Pancreas (tissue), 10 donors: ENCODE data around the gene PVALB. TPM values are rescaled to one million over a fixed set of nuclear protein-coding genes. Genes with fewer than 3 reads are reported as not detected.

Experiments
- ATAC-seq, 4 donors: fragments of 200-7000 bp; cut with Tn5 transposase; one replicate each; pipeline versions ENCODE4 v1.8.0 to v1.9.1; 2020; ENCODE audit warnings: mild to moderate bottlenecking in 4 of 4, moderate library complexity in 4 of 4
- DNase-seq, 6 donors: peaks; one replicate each; pipeline ENCODE4 v3.0.0-alpha.2; 2020
- FAIRE-seq: peaks from 2 replicates; lab custom pipeline; 2012; peaks lifted over from hg19 to GRCh38; lab: Jason Lieb, UNC
- H3K27ac ChIP-seq, 4 donors: fragments of 200-600 bp; sonication (generic); 1 replicate in 3 of 4; 2 replicates in 1 of 4; pipeline versions ENCODE4 v1.5.0 to v1.8.0; 2020
- H3K27me3 ChIP-seq, 4 donors: fragments of 200-600 bp; one replicate each; pipeline ENCODE4 v1.8.0; 2021
- H3K36me3 ChIP-seq, 3 donors: fragments of 200-600 bp; sonication (generic) in 1 of 3; one replicate each; pipeline versions ENCODE4 v1.5.0 to v1.8.0; 2020 to 2021
- H3K4me1 ChIP-seq, 3 donors: fragments of 200-600 bp; one replicate each; pipeline ENCODE4 v1.8.0; 2021
- H3K4me3 ChIP-seq, 4 donors: fragments of 200-600 bp; sonication (generic) in 2 of 4; one replicate each; pipeline versions ENCODE4 v1.5.0 to v1.8.0; 2020 to 2021
- H3K9me3 ChIP-seq, 4 donors: fragments of 200-600 bp; one replicate each; pipeline ENCODE4 v1.8.0; 2021
- CTCF ChIP-seq, 4 donors: fragments of 200-600 bp; sonication (generic) in 3 of 4; IDR thresholded peaks; one replicate each; pipeline versions ENCODE4 v1.5.0 to v1.8.0; 2021; ENCODE audit warnings: antibody characterized with exemption in 4 of 4
- WGBS, 2 donors: extraction: QIAGEN DNeasy Blood & Tissue Kit; methylation state at CpG; one replicate each; pipeline ENCODE4 v1.1.7; 2013; 5-methylcytosine and 5-hydroxymethylcytosine counted together
- intact Hi-C, 3 donors: fragments of 100-400 bp; cut with DNase I; formaldehyde crosslinking; loops; one replicate each; pipeline versions ENCODE4 v1.11.1 to v1.14.2; 2022
- polyA plus RNA-seq, 2 donors: library from polyadenylated mRNA; stranded (reverse); fragments of 200-250 nt; gene quantifications; one replicate each; pipeline ENCODE4 v1.2.3, GENCODE V29; 2013
- total RNA-seq, 6 donors: library from RNA; stranded (reverse); fragmentation: NEBNext Ultra II Directional in 4 of 6; extraction: Animal tissue kit (Norgen Biotek cat#: 25700) in 4 of 6; gene quantifications; one replicate each; pipeline versions ENCODE4 v1.2.1 to v1.2.4, GENCODE V29; 2021 to 2023
- donor health status: healthy with polysubstance abuse.
- donor health status: DM: no; HTN: no; CAD: no; lungs with moderate emphysema.
- donor health status: DM: no; HTN: no; CAD: no.
- donor health status: control.
- donor health status: control.
- donor health status: Bipolar disorder and iron deficiency.
- donor health status: DM: yes; HTN: yes; CAD: no.
- donor health status: DM: no; HTN: no; CAD: no.
- donor health status: DM: no; HTN: no; CAD: no.
- donor health status: DM: yes; HTN: yes; CAD: no.

Gene PVALB
- total and polyA plus RNA-seq, 8 donors: 0.54 TPM; not detected in 7

GRCh38 chr22:36768616-36769015, 48.2 kb downstream of the PVALB start:
- Histone ChIP-seq H3K27me3 (no peaks in the 10 kb centered on the region), H3K36me3 (peaks cover 0 to 7% (median 0%) of the 10 kb centered on the region in 3 donors), H3K4me3 (no peak overlapping the region), H3K27ac (no peak overlapping the region), H3K4me1 (no peaks in the 10 kb centered on the region), H3K9me3 (no peaks in the 10 kb centered on the region)
- 92% methylated on average over 13 of the region's 13 CpGs for WGBS, 2 donors
- FAIRE-seq (no peak), DNase-seq (no peak), ATAC-seq (no peak)
- TF ChIP-seq CTCF (IDR thresholded peaks at IDR 0.05): no peak
- intact Hi-C loops: loop anchor here in 2 of 3 donors (10.0 kb wide), 2 partner anchors 214 to 224 kb away; no protein-coding TSS in a partner anchor

- DNase-seq: peak in 1 of 6 donors; percentile 3
- Histone ChIP-seq H3K4me1 (no peaks in the 10 kb centered on the region), H3K36me3 (peaks cover 0 to 7% (median 0%) of the 10 kb centered on the region in 3 donors), H3K27me3 (no peaks in the 10 kb centered on the region), H3K27ac (no peak overlapping the region), H3K9me3 (no peaks in the 10 kb centered on the region), H3K4me3 (no peak overlapping the region)
- no peak for TF ChIP-seq CTCF (IDR thresholded peaks at IDR 0.05)
- 95 to 98% methylated on average over 5 of the region's 5 CpGs for WGBS, 2 donors
- intact Hi-C loops: loop anchor here in 2 of 3 donors (10.0 kb wide), 2 partner anchors 213 to 223 kb away; no protein-coding TSS in a partner anchor
- FAIRE-seq: no peak
- ATAC-seq: no peak
Observed at GRCh38 chr22:36768141-36768540, 48.7 kb downstream of the PVALB start.

GRCh38 chr22:36767035-36767775, 49.6 kb downstream of the PVALB start:
- peaks cover 0 to 11% (median 0%) of the 10 kb centered on the region in 3 donors for H3K36me3 ChIP-seq
- no peak for TF ChIP-seq CTCF (IDR thresholded peaks at IDR 0.05)
- H3K4me1 ChIP-seq: no peaks in the 10 kb centered on the region
- DNase-seq (peak in 1 of 6 donors; percentile 7), FAIRE-seq (no peak), ATAC-seq (no peak)
- H3K27me3 ChIP-seq: no peaks in the 10 kb centered on the region
- no peak overlapping the region for H3K27ac ChIP-seq
- WGBS, 2 donors: 86 to 88% methylated on average over 10 of the region's 10 CpGs
- H3K4me3 ChIP-seq: no peak overlapping the region
- H3K9me3 ChIP-seq: no peaks in the 10 kb centered on the region
- intact Hi-C loops: loop anchor here in 2 of 3 donors (10.0 kb wide), 2 partner anchors 212 to 222 kb away; no protein-coding TSS in a partner anchor

GRCh38 chr22:36765943-36766450, 50.8 kb downstream of the PVALB start:
- TF ChIP-seq CTCF (IDR thresholded peaks at IDR 0.05): no peak
- H3K36me3 ChIP-seq: peaks cover 0 to 11% (median 0%) of the 10 kb centered on the region in 3 donors
- H3K4me1 ChIP-seq: peaks cover 0 to 6% (median 5%) of the 10 kb centered on the region in 3 donors
- no peak for ATAC-seq
- intact Hi-C loops: loop anchor here in 2 of 3 donors (10.0 kb wide), 2 partner anchors 211 to 221 kb away; no protein-coding TSS in a partner anchor
- no peak for FAIRE-seq
- WGBS, 2 donors: 81 to 87% methylated on average over 11 of the region's 11 CpGs
- no peaks in the 10 kb centered on the region for H3K27me3 ChIP-seq
- no peak overlapping the region for H3K27ac ChIP-seq
- H3K4me3 ChIP-seq: no peak overlapping the region
- DNase-seq: no peak
- no peaks in the 10 kb centered on the region for H3K9me3 ChIP-seq
